Adrenal gland (tissue), 5 donors: ENCODE data around the gene ZNF236.

Experiments
- POLR2A ChIP-seq, 2 donors: fragments of 450-650 bp; IDR thresholded peaks; one replicate each; pipeline ENCODE4 v1.6.1; 2017; ENCODE audit warnings: antibody characterized with exemption in 2 of 2, mild to moderate bottlenecking in 2 of 2, moderate library complexity in 1 of 2
- TF ChIP-seq, protein P1 (sequence below), 6 experiments: fragments of 450-650 bp in 4 of 6; fragments of 200-600 bp in 2 of 6; sonication (generic) in 1 of 6; IDR thresholded peaks; 1 replicate in 5 of 6; 2 replicates in 1 of 6; pipeline versions ENCODE4 v1.5.1 to v1.8.0; 2016 to 2021; ENCODE audit warnings: antibody characterized with exemption in 6 of 6, mild to moderate bottlenecking in 2 of 6, moderate library complexity in 1 of 6
- donor health status: DM: no; HTN: no; CAD: no.

DNA sequence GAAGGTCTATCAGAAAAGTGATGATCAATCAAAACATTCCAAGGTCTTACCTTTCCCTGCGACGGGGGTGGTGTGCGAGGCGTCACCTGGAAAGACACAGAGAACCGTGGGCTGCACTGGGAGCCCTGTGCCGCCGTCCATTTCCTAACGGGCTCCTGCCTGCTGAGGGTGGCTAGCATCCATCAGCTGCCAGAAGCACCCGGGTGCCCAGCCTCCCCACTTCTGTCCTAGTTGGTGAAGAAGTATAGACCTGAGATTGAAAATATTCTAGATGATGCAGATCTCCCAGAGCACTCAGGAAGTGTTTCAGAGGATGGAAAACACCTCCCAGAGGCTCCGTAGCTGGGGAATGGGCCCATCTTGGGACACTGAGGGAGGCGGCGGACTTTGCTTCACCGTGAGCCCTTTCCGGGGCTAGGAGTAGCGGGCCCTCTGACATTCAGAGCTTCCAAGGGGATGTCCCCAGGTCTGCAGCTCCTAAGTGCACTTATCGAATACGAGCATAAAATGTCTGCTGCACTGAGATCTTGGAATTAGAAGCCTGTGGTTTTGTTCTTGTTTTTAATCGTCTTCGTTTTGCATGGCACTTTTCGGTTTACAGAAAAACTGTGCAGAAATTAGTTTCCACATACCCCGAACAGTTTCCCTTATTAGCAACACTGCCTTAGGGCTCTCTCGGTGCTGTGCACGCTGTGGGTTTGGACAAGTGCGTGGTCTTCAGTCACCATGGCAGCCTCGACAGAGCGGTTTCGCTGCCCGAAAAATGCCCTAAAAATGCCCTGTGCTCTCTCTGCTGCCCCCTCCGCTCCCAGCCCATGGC is 166.7 kb downstream of the ZNF236 start:
- TF ChIP-seq, protein P1, sequence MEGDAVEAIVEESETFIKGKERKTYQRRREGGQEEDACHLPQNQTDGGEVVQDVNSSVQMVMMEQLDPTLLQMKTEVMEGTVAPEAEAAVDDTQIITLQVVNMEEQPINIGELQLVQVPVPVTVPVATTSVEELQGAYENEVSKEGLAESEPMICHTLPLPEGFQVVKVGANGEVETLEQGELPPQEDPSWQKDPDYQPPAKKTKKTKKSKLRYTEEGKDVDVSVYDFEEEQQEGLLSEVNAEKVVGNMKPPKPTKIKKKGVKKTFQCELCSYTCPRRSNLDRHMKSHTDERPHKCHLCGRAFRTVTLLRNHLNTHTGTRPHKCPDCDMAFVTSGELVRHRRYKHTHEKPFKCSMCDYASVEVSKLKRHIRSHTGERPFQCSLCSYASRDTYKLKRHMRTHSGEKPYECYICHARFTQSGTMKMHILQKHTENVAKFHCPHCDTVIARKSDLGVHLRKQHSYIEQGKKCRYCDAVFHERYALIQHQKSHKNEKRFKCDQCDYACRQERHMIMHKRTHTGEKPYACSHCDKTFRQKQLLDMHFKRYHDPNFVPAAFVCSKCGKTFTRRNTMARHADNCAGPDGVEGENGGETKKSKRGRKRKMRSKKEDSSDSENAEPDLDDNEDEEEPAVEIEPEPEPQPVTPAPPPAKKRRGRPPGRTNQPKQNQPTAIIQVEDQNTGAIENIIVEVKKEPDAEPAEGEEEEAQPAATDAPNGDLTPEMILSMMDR (IDR thresholded peaks at IDR 0.05) = no peak
- no peak for TF ChIP-seq POLR2A (IDR thresholded peaks at IDR 0.05)
